B cell (primary cell): ENCODE data around the gene SWSAP1. TPM values are rescaled to one million over a fixed set of nuclear protein-coding genes. Genes with fewer than 3 reads are reported as not detected.

Experiments
- ATAC-seq: fragments of 200-7000 bp; cut with Tn5 transposase; one replicate; pipeline ENCODE4 v1.10.0; 2021; ENCODE audit warnings: low read depth, mild to moderate bottlenecking, moderate number of reproducible peaks, moderate library complexity
- CTCF ChIA-PET: fragments of 350-600 bp; sonication (Branson Sonifier 250); formaldehyde crosslinking; loops from one replicate; lab custom pipeline; 2021; ENCODE audit warnings: antibody characterized with exemption, inconsistent platforms; lab: Charles Lee
- POLR2A ChIA-PET: fragments of 350-600 bp; sonication (Branson Sonifier 250); formaldehyde crosslinking; loops from one replicate; lab custom pipeline; 2021; ENCODE audit warnings: antibody characterized with exemption; lab: Charles Lee
- DNase-seq: peaks from one replicate; pipeline ENCODE4 v3.0.0; 2013
- H2AFZ ChIP-seq: 2 replicates; pipeline ENCODE4 v1.6.1; 2012; ENCODE audit warnings: mild to moderate bottlenecking, low read depth, low read length; ENCODE audit not compliant: insufficient read depth, poor library complexity, severe bottlenecking
- H3K27ac ChIP-seq, 2 donors: 1 replicate in 1 of 2; 2 replicates in 1 of 2; pipeline ENCODE4 v1.5.1; 2012 to 2013; ENCODE audit warnings: low read length in 2 of 2, mild to moderate bottlenecking in 2 of 2, moderate library complexity in 1 of 2
- H3K27me3 ChIP-seq, 4 experiments: fragments of 200-600 bp in 1 of 4; sonication (generic) in 1 of 4; replicated peaks in 1 of 4; 1 replicate in 2 of 4; 2 replicates in 2 of 4; pipeline versions ENCODE4 v1.6.1 to v1.7.0; 2013 to 2016; ENCODE audit warnings: low read length in 3 of 4, mild to moderate bottlenecking in 2 of 4, mixed read lengths in 1 of 4, moderate library complexity in 1 of 4; ENCODE audit not compliant: insufficient read depth in 4 of 4, control insufficient read depth in 3 of 4; ENCODE audit errors: control extremely low read depth in 1 of 4
- H3K36me3 ChIP-seq, 2 experiments: replicated peaks in 1 of 2; 1 replicate in 1 of 2; 2 replicates in 1 of 2; pipeline versions ENCODE4 v1.6.1 to v1.7.1; 2013; ENCODE audit warnings: low read length in 1 of 2; ENCODE audit not compliant: insufficient read depth in 2 of 2, control insufficient read depth in 1 of 2; ENCODE audit errors: control extremely low read depth in 1 of 2, extremely low read depth in 1 of 2
- H3K4me1 ChIP-seq, 2 donors: fragments of 200-600 bp in 1 of 2; sonication (generic) in 1 of 2; 1 replicate in 1 of 2; 2 replicates in 1 of 2; pipeline versions ENCODE4 v1.5.1 to v1.6.1; 2013 to 2017; ENCODE audit warnings: low read length in 2 of 2; ENCODE audit not compliant: control insufficient read depth in 2 of 2, insufficient read depth in 2 of 2
- H3K4me2 ChIP-seq: replicated peaks from 2 replicates; pipeline ENCODE3; 2012; ENCODE audit warnings: mild to moderate bottlenecking, low read depth, low read length; ENCODE audit not compliant: poor library complexity, severe bottlenecking
- H3K4me3 ChIP-seq, 5 experiments: fragments of 200-600 bp in 1 of 5; sonication (generic) in 1 of 5; 1 replicate in 3 of 5; 2 replicates in 2 of 5; pipeline versions ENCODE4 v1.5.1 to v1.7.0; 2011 to 2016; ENCODE audit warnings: low read length in 4 of 5, mild to moderate bottlenecking in 4 of 5, low read depth in 2 of 5, control low read depth in 1 of 5, moderate library complexity in 1 of 5; ENCODE audit not compliant: insufficient read depth in 1 of 5; ENCODE audit errors: control extremely low read depth in 1 of 5, extremely low read depth in 1 of 5
- H3K79me2 ChIP-seq: fragments of 200-600 bp; sonication (generic); one replicate; pipeline ENCODE4 v1.6.0; 2016; ENCODE audit warnings: low read length; ENCODE audit not compliant: control insufficient read depth, insufficient read depth
- H3K9ac ChIP-seq: fragments of 200-600 bp; sonication (generic); 2 replicates; pipeline ENCODE4 v1.6.1; 2017; ENCODE audit warnings: mild to moderate bottlenecking, low read length, moderate library complexity
- H3K9me3 ChIP-seq, 3 donors: one replicate each; pipeline versions ENCODE4 v1.6.1 to v1.7.1; 2013; ENCODE audit warnings: low read length in 2 of 3; ENCODE audit not compliant: control insufficient read depth in 2 of 3, insufficient read depth in 1 of 3; ENCODE audit errors: control extremely low read depth in 1 of 3
- H4K20me1 ChIP-seq: 2 replicates; pipeline ENCODE4 v1.6.0; 2012; ENCODE audit warnings: mild to moderate bottlenecking, low read length; ENCODE audit not compliant: insufficient read depth, control insufficient read depth, poor library complexity, severe bottlenecking
- H3K27ac Mint-ChIP-seq: one replicate; pipeline ENCODE4 v1.8.0; 2021; ENCODE audit warnings: mixed read lengths
- H3K27me3 Mint-ChIP-seq: one replicate; pipeline ENCODE4 v1.8.0; 2021; ENCODE audit warnings: mixed read lengths
- H3K4me1 Mint-ChIP-seq: one replicate; pipeline ENCODE4 v1.8.0; 2021; ENCODE audit warnings: mixed read lengths
- H3K4me3 Mint-ChIP-seq: one replicate; pipeline ENCODE4 v1.8.0; 2021; ENCODE audit warnings: mixed read lengths
- H3K9me3 Mint-ChIP-seq: one replicate; pipeline ENCODE4 v1.8.0; 2022; ENCODE audit warnings: mixed read lengths; ENCODE audit not compliant: insufficient read depth
- CTCF ChIP-seq: fragments of 200-600 bp; IDR thresholded peaks from one replicate; pipeline ENCODE4 v1.8.0; 2022; ENCODE audit warnings: antibody characterized with exemption, mild to moderate bottlenecking
- EZH2 ChIP-seq: IDR thresholded peaks from 2 replicates; pipeline ENCODE4 v1.6.1; 2012; ENCODE audit warnings: borderline replicate concordance, low read depth, mild to moderate bottlenecking, moderate library complexity, low read length; ENCODE audit not compliant: insufficient read depth, poor library complexity, severe bottlenecking
- WGBS: methylation state at CpG from one replicate; pipeline ENCODE4 v1.1.5; 2013; ENCODE audit warnings: missing lambda C conversion rate; ENCODE audit not compliant: insufficient coverage; 5-methylcytosine and 5-hydroxymethylcytosine counted together
- intact Hi-C: fragments of 100-400 bp; cut with micrococcal nuclease; formaldehyde crosslinking; loops from one replicate; pipeline ENCODE4 v1.10.0; 2022
- polyA plus RNA-seq: library from polyadenylated mRNA; depleted of rRNA; stranded (reverse); fragments of >200 nt; gene quantifications from 2 replicates; pipeline ENCODE4 v1.2.3, GENCODE V29; 2012
- total RNA-seq, 2 donors: library from RNA; stranded (reverse); fragments of 120-200 nt in 1 of 2; gene quantifications; 1 replicate in 1 of 2; 2 replicates in 1 of 2; pipeline versions ENCODE4 v1.2.3 to v1.2.4, GENCODE V29; 2013 to 2022

SWSAP1 gene
- total and polyA plus RNA-seq, 2 donors (not counting 1 experiment from before 2014, with no cell fraction given) = 5.0 to 7.6 TPM

GRCh38 chr19:11383706-11384048 lies 9.2 kb downstream of the SWSAP1 start:
- Histone ChIP-seq H4K20me1 (no peaks in the 10 kb centered on the region), H3K27me3 (peaks cover 0 to 6% (median 2%) of the 10 kb centered on the region in 4 experiments), H3K9me3 (peaks cover 0 to 15% (median 0%) of the 10 kb centered on the region in 3 donors), H2AFZ (peak overlapping the region; percentile 82), H3K4me2 (peak overlapping the region; percentile 89), H3K79me2 (no peaks in the 10 kb centered on the region), H3K9ac (peak overlapping the region; percentile 63), H3K27ac (peak overlapping the region; percentile 11 to 46), H3K4me1 (peaks cover 47 to 57% of the 10 kb centered on the region in 2 donors), H3K36me3 (no peaks in the 10 kb centered on the region), H3K4me3 (peak overlapping the region; percentile 15 to 60 (median 54))
- no peak for ATAC-seq
- POLR2A ChIA-PET = interaction anchor here (0.5 to 1.6 kb wide), 5 partner anchors 9 to 556 kb away, joined by 3 to 7 read pairs (median 4); partner anchors contain the start of gene ELAVL3
- no peak for DNase-seq
- 0% methylated on average over 9 of the region's 9 CpGs for WGBS
- TF ChIP-seq EZH2 = no peak
- TF ChIP-seq CTCF = no peak
- no peaks in the 10 kb centered on the region for H3K27me3 Mint-ChIP-seq
- H3K4me3 Mint-ChIP-seq = peak overlapping the region; percentile 86
- intact Hi-C loops = no loop called here
- no peaks in the 10 kb centered on the region for H3K9me3 Mint-ChIP-seq
- CTCF ChIA-PET = interaction anchor here (0.8 to 2.4 kb wide), 9 partner anchors 9 to 145 kb away, joined by 3 to 27 read pairs (median 5); partner anchors contain the start of genes ECSIT, ELAVL3, RGL3 and SWSAP1
- H3K27ac Mint-ChIP-seq = no peak overlapping the region
- peaks cover 48% of the 10 kb centered on the region for H3K4me1 Mint-ChIP-seq

- H3K4me3 ChIP-seq = no peak overlapping the region
- H3K4me1 ChIP-seq = peaks cover 47 to 57% of the 10 kb centered on the region in 2 donors
- WGBS = 100% methylated on average over 1 of the region's 5 CpGs
- ChIA-PET CTCF (interaction anchor here (2.4 kb wide), 2 partner anchors 37 to 43 kb away, joined by 9 to 27 read pairs; partner anchors contain the start of gene RGL3), POLR2A (interaction anchor here (0.6 kb wide), 1 partner anchor 780 kb away, joined by 6 read pairs; no protein-coding TSS in a partner anchor)
- no peaks in the 10 kb centered on the region for H3K79me2 ChIP-seq
- no peak overlapping the region for H3K4me2 ChIP-seq
- H3K9me3 ChIP-seq = peaks cover 0 to 15% (median 0%) of the 10 kb centered on the region in 3 donors
- H3K9ac ChIP-seq = no peak overlapping the region
- H2AFZ ChIP-seq = no peak overlapping the region
- TF ChIP-seq CTCF = no peak
- TF ChIP-seq EZH2 = no peak
- ATAC-seq (no peak), DNase-seq (no peak)
- H3K27me3 Mint-ChIP-seq = no peaks in the 10 kb centered on the region
- H3K27ac ChIP-seq = no peak overlapping the region
- H3K27ac Mint-ChIP-seq = peak overlapping the region; percentile 53
- H3K4me3 Mint-ChIP-seq = peak overlapping the region; percentile 61
- H4K20me1 ChIP-seq = no peaks in the 10 kb centered on the region
- H3K4me1 Mint-ChIP-seq = peaks cover 48% of the 10 kb centered on the region
- H3K36me3 ChIP-seq = no peaks in the 10 kb centered on the region
- peaks cover 0 to 6% (median 2%) of the 10 kb centered on the region in 4 experiments for H3K27me3 ChIP-seq
- intact Hi-C loops = no loop called here
- no peaks in the 10 kb centered on the region for H3K9me3 Mint-ChIP-seq
Measured at GRCh38 chr19:11384778-11385129, 10.3 kb downstream of the SWSAP1 start.
